Activated naive CD8-positive, alpha-beta T cell treated with anti-CD3 and anti-CD28 coated beads, Interleukin-2, amount 50 U/mL, for 24 hours (primary cell): ENCODE results near the gene UBE2E2.

Experiments used
- ATAC-seq: fragments of 150-1000 bp; cut with Tn5 transposase; one replicate; pipeline ENCODE4 v1.10.0; 2021
- DNase-seq: peaks from one replicate; pipeline ENCODE4 v3.0.0; 2021
- H3K27ac Mint-ChIP-seq: one replicate; pipeline ENCODE4 v1.8.0; 2021; ENCODE audit warnings: mild to moderate bottlenecking, mixed read lengths
- H3K27me3 Mint-ChIP-seq: one replicate; pipeline ENCODE4 v1.8.0; 2021; ENCODE audit warnings: mixed read lengths
- H3K36me3 Mint-ChIP-seq: one replicate; pipeline ENCODE4 v1.8.0; 2021; ENCODE audit warnings: low read depth, mixed read lengths
- H3K4me1 Mint-ChIP-seq: one replicate; pipeline ENCODE4 v1.8.0; 2021; ENCODE audit warnings: mixed read lengths
- H3K4me3 Mint-ChIP-seq: one replicate; pipeline ENCODE4 v1.8.0; 2021; ENCODE audit warnings: mild to moderate bottlenecking, moderate library complexity, mixed read lengths
- H3K9me3 Mint-ChIP-seq: one replicate; pipeline ENCODE4 v1.8.0; 2021; ENCODE audit warnings: mixed read lengths

The UBE2E2 gene

DNA sequence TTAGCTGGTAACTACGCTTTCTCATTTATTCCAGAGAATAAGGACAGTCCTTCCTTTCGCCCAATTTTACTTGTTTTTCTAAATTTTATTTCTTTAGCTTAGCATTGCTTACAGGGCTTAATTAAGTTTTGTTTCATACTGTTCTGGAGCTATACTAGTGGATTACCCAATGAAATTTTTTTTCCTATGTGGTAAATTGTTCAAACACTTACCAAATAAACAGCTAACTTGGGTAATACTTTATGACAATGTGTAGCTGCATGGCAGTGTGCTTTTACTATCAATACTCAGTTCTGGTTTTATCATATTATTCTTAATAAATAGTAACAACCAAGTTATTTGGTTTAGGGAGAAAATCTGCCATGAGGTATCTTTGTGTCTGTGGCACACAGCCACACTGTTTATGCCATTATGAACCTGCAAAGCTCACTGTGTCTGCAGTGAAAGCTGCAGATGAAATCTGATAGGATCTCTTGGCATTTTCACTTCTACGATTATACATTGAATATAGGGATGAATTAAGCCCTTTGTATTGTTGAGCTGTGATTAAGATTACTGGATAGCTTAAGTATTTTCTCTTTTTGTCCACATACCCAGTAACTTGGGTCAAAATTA is 37.2 kb downstream of the UBE2E2 start:
- Mint-ChIP-seq H3K4me1 (peaks cover 33% of the 10 kb centered on the region), H3K4me3 (no peak overlapping the region)
- DNase-seq: no peak

DNA sequence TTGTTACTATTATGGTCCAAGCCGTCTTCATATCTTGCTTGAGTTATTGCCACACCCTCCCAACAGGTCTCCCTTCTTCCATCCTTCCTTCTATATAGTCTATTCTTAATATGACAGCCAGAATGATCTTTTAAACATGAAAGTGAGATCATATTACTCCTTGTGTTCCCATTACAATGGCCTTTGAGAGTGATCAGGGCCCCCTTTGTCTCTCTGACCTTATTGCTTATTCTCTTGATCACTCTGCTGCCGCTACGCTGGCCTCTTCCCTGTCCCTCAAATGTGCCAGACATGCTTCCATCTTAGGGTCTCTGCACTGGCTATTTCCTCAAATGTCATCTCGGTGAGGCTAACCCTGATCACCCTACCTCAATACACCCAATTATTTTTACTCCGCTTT is 38.1 kb downstream of the UBE2E2 start:
- ATAC-seq: no peak
- Mint-ChIP-seq H3K27ac (no peak overlapping the region), H3K27me3 (no peaks in the 10 kb centered on the region), H3K4me1 (peaks cover 26% of the 10 kb centered on the region), H3K4me3 (no peak overlapping the region), H3K9me3 (no peaks in the 10 kb centered on the region), H3K36me3 (peaks cover 2% of the 10 kb centered on the region)
- no peak for DNase-seq

More for the DNA sequence above, 37.2 kb downstream of the UBE2E2 start:
- H3K27ac Mint-ChIP-seq: no peak overlapping the region
- ATAC-seq: no peak
- no peaks in the 10 kb centered on the region for H3K27me3 Mint-ChIP-seq
- peaks cover 2% of the 10 kb centered on the region for H3K36me3 Mint-ChIP-seq
- no peaks in the 10 kb centered on the region for H3K9me3 Mint-ChIP-seq

GRCh38 chr3:23242106-23242505 is 39.0 kb downstream of the UBE2E2 start:
- Mint-ChIP-seq H3K4me1 (peaks cover 21% of the 10 kb centered on the region), H3K36me3 (peaks cover 2% of the 10 kb centered on the region), H3K27me3 (no peaks in the 10 kb centered on the region), H3K9me3 (no peaks in the 10 kb centered on the region), H3K27ac (no peak overlapping the region), H3K4me3 (no peak overlapping the region)
- DNase-seq: no peak
- no peak for ATAC-seq

DNA sequence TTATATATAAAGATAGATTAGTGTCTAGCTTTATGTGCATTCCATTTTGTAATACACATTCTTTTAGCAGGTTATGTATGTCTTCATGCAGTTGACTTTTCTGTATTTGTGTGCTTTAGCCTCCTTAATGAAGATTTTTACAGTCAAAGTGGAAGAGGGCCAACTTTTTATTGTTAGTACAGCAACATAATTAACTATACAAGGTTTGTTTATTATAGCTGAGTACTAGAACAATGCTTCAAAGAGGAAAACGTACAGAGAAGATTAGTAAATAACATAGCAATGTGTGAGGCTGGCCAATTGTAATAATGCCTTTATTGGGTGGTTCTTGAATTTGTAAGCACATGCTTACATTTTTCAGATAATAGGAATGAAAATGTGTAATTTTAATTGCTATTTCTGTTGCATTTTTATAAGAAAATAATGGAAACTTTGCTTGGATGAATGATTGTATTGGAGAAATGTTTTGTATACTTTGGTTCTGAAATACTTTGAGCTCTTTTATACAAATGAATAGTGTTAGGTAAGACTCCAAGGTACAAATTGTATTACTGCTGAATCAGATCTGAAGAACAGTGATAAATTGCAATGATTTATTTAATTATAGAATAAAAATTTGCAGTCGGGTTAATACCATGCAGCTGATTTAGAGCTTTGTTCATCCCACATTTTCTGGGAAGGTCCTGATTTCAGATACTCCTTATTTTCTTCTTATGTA is 41.4 kb downstream of the UBE2E2 start:
- peaks cover 4% of the 10 kb centered on the region for H3K36me3 Mint-ChIP-seq
- ATAC-seq (no peak), DNase-seq (no peak)
- H3K27ac Mint-ChIP-seq: no peak overlapping the region
- H3K4me3 Mint-ChIP-seq: no peak overlapping the region
- H3K9me3 Mint-ChIP-seq: no peaks in the 10 kb centered on the region
- peaks cover 25% of the 10 kb centered on the region for H3K4me1 Mint-ChIP-seq
- no peaks in the 10 kb centered on the region for H3K27me3 Mint-ChIP-seq

- no peak overlapping the region for H3K27ac Mint-ChIP-seq
- H3K9me3 Mint-ChIP-seq: no peaks in the 10 kb centered on the region
- DNase-seq: no peak
- H3K4me3 Mint-ChIP-seq: no peak overlapping the region
- no peaks in the 10 kb centered on the region for H3K27me3 Mint-ChIP-seq
- H3K36me3 Mint-ChIP-seq: peaks cover 4% of the 10 kb centered on the region
- ATAC-seq: no peak
- H3K4me1 Mint-ChIP-seq: peaks cover 35% of the 10 kb centered on the region
Observed at GRCh38 chr3:23246651-23247050, 43.5 kb downstream of the UBE2E2 start.

DNA sequence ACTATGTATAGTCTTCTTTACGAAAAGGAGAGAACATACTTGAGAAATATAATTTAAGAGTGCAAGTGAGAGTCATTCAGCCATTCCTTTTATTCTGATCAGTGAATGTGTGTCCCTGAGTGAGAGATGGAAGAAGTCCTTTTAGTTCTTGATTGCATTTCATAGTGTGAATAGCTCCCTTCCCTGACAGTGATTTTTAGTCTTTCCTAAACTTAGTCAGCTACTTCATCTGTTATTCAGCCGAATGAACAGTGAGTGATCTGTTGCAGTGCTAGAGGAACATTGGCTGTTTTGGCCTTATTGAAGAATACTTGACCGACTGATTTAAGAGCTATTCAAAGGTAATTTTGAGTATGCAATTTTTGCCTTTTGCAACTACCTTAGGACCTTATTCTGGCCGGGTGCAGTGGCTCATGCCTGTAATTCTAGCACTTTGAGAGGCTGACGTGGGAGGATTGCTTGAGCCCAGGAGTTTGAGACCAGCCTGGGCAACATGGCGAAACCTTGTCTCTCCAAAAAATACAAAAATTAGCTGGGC is 45.5 kb downstream of the UBE2E2 start:
- Mint-ChIP-seq H3K4me3 (no peak overlapping the region), H3K27me3 (no peaks in the 10 kb centered on the region), H3K9me3 (no peaks in the 10 kb centered on the region), H3K27ac (no peak overlapping the region), H3K36me3 (peaks cover 4% of the 10 kb centered on the region), H3K4me1 (peaks cover 41% of the 10 kb centered on the region)
- DNase-seq (no peak), ATAC-seq (no peak)

GRCh38 chr3:23249961-23250360 is 46.8 kb downstream of the UBE2E2 start:
- H3K4me3 Mint-ChIP-seq: no peak overlapping the region
- H3K4me1 Mint-ChIP-seq: peaks cover 49% of the 10 kb centered on the region
- H3K27me3 Mint-ChIP-seq: no peaks in the 10 kb centered on the region
- peak; percentile 85 for ATAC-seq
- no peak overlapping the region for H3K27ac Mint-ChIP-seq
- H3K36me3 Mint-ChIP-seq: peaks cover 3% of the 10 kb centered on the region
- no peak for DNase-seq
- no peaks in the 10 kb centered on the region for H3K9me3 Mint-ChIP-seq

DNA sequence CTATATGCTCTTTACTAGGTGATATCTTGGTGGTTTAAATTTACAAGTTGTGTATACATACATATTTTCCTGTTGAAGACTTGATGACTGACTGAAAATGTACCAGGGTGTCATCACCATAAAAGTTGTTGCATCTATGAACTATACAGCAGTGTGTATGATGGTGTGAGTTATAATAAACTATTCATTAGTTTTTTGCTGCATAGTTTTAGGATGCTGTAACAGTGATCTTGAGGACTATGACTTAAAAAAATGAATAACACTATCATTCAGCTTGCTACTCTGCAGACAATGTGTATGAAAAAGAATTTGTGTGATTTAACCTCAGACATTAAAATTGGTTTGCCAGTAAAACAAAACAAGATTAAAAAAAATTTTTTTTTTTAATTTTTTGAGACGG is 49.0 kb downstream of the UBE2E2 start:
- peaks cover 2% of the 10 kb centered on the region for H3K36me3 Mint-ChIP-seq
- H3K4me3 Mint-ChIP-seq: no peak overlapping the region
- H3K27me3 Mint-ChIP-seq: no peaks in the 10 kb centered on the region
- peaks cover 56% of the 10 kb centered on the region for H3K4me1 Mint-ChIP-seq
- ATAC-seq (no peak), DNase-seq (no peak)
- H3K27ac Mint-ChIP-seq: no peak overlapping the region
- no peaks in the 10 kb centered on the region for H3K9me3 Mint-ChIP-seq

- peak; percentile 60 for ATAC-seq
Observed at GRCh38 chr3:23253214-23253613, 50.1 kb downstream of the UBE2E2 start.

DNA sequence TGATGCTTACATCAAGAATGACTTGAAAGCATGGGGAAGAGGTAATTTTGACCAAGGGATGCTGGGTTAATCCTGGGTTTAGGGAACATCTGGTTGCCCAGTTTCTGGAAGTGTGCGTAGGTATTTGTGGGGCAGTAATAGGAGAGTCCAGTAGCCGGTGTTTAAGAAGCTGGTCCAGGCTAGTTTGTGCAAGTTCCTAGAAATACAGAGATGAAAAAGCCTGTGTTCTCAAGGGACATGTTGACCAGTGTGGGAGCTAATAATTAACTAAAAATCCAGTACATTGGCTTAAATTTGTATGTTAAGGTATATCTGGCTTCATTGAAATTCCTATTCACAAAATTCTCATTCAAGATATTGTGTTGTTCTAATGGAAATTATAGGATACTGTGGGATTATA is 51.2 kb downstream of the UBE2E2 start:
- H3K27ac Mint-ChIP-seq: no peak overlapping the region
- ATAC-seq: no peak
- DNase-seq: no peak
- H3K27me3 Mint-ChIP-seq: no peaks in the 10 kb centered on the region
- H3K36me3 Mint-ChIP-seq: peaks cover 3% of the 10 kb centered on the region
- peaks cover 52% of the 10 kb centered on the region for H3K4me1 Mint-ChIP-seq
- H3K9me3 Mint-ChIP-seq: no peaks in the 10 kb centered on the region
- no peak overlapping the region for H3K4me3 Mint-ChIP-seq

More at GRCh38 chr3:23253214-23253613, 50.1 kb downstream of the UBE2E2 start:
- Mint-ChIP-seq H3K4me3 (no peak overlapping the region), H3K4me1 (peaks cover 60% of the 10 kb centered on the region), H3K36me3 (peaks cover 4% of the 10 kb centered on the region), H3K27ac (no peak overlapping the region), H3K27me3 (no peaks in the 10 kb centered on the region), H3K9me3 (no peaks in the 10 kb centered on the region)
- no peak for DNase-seq

GRCh38 chr3:23254835-23255234 is 51.7 kb downstream of the UBE2E2 start:
- Mint-ChIP-seq H3K4me3 (no peak overlapping the region), H3K27me3 (no peaks in the 10 kb centered on the region), H3K9me3 (no peaks in the 10 kb centered on the region), H3K27ac (no peak overlapping the region), H3K4me1 (peaks cover 48% of the 10 kb centered on the region), H3K36me3 (peaks cover 3% of the 10 kb centered on the region)
- no peak for ATAC-seq
- DNase-seq: no peak

DNA sequence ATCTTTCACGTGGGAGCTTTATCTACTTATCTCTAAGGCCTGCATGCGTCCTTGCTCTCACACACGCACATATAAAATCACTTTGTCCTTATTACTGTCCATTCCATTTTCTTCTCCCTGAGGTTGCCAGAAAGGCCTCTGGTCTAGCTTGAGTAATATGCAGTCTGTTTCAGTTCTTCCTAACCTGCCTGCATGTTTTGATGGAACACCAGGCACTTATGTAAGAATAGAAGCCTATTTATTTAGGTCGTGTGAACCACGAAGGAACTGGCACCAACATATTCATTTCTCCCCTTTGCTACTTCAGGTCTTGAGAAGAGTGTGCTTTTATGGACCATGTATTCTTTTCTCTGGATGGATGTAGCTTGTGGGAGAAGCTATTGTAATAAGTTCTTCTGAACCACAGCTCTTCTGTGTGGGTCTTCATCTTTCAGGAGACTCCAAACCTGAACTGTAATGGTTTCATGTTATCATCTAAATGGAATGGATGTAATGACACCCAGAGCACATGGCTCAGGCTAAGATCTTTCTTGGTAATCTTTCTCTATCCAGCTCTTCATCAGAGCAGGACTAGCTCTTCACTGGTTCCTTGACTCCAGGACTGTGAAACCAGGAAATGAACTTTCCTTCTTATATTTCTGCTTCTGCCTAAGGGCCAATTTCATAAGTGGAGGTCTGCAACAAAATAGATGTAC is 53.8 kb downstream of the UBE2E2 start:
- Mint-ChIP-seq H3K4me3 (no peak overlapping the region), H3K4me1 (peaks cover 33% of the 10 kb centered on the region), H3K27me3 (no peaks in the 10 kb centered on the region), H3K27ac (no peak overlapping the region), H3K9me3 (peaks cover 8% of the 10 kb centered on the region), H3K36me3 (peaks cover 3% of the 10 kb centered on the region)
- DNase-seq (no peak), ATAC-seq (no peak)

DNA sequence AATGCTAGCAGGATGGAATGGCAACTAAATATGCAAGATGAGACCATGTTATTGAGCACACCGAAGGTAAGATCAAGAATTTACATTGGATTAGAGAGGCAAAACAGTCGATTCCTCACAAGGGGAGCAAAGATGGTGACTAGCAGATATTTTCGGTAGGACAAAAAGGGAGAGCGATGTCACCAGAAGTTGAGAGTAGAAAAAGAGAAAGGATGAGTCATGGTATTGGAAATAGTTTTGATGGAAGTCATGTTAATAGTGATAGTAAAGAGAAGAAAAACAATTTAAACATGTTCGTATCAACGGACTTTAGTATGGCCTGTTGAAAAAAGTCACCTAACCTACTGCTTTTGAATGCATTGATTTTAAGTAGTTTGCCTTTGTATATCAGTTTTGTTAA is 55.0 kb downstream of the UBE2E2 start:
- no peak for DNase-seq
- H3K36me3 Mint-ChIP-seq: peaks cover 3% of the 10 kb centered on the region
- H3K4me3 Mint-ChIP-seq: no peak overlapping the region
- no peak for ATAC-seq
- H3K27ac Mint-ChIP-seq: no peak overlapping the region
- no peaks in the 10 kb centered on the region for H3K27me3 Mint-ChIP-seq
- peaks cover 26% of the 10 kb centered on the region for H3K4me1 Mint-ChIP-seq
- H3K9me3 Mint-ChIP-seq: peaks cover 10% of the 10 kb centered on the region

DNA sequence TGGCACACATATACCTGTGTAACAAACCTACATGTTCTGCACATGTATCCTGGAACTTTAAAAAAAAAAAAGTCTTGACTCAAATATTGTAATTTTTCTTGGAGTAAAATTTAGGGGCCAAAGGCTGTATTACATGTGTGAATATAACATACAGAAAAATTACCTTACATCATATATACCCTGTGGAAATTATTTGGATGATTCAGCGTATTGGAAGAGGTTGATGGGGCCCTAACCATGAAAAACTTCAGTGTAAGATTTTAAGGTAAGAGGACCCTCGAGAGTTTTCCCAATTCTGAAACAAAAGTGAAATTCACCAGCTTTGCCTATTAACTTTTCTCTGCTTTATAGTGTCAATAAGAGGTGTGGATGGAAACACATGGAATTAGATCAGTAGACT is 56.4 kb downstream of the UBE2E2 start:
- no peaks in the 10 kb centered on the region for H3K27me3 Mint-ChIP-seq
- DNase-seq: no peak
- H3K4me3 Mint-ChIP-seq: no peak overlapping the region
- H3K36me3 Mint-ChIP-seq: peaks cover 3% of the 10 kb centered on the region
- peaks cover 16% of the 10 kb centered on the region for H3K4me1 Mint-ChIP-seq
- no peak for ATAC-seq
- no peak overlapping the region for H3K27ac Mint-ChIP-seq
- H3K9me3 Mint-ChIP-seq: peaks cover 10% of the 10 kb centered on the region

GRCh38 chr3:23262766-23263165 is 59.6 kb downstream of the UBE2E2 start:
- Mint-ChIP-seq H3K9me3 (peaks cover 10% of the 10 kb centered on the region), H3K27ac (no peak overlapping the region), H3K4me3 (no peak overlapping the region), H3K36me3 (peaks cover 10% of the 10 kb centered on the region), H3K4me1 (peaks cover 10% of the 10 kb centered on the region), H3K27me3 (no peaks in the 10 kb centered on the region)
- DNase-seq: no peak
- ATAC-seq: no peak
